H1 (cell line): ENCODE measurements around the gene SNX21. TPM values are rescaled to one million over a fixed set of nuclear protein-coding genes. Genes with fewer than 3 reads are reported as not detected.

Source experiments
- CTCF ChIA-PET: fragments of 300-600 bp; sonication (Branson Sonifier 250); formaldehyde crosslinking; loops from one replicate; lab custom pipeline; 2021; ENCODE audit not compliant: partially characterized antibody; lab: Charles Lee
- POLR2A ChIA-PET: fragments of 300-600 bp; sonication (Branson Sonifier 250); formaldehyde crosslinking; loops from one replicate; lab custom pipeline; 2021; ENCODE audit warnings: inconsistent platforms; ENCODE audit not compliant: partially characterized antibody; lab: Charles Lee
- DNase-seq, 2 experiments: peaks; one replicate each; pipeline versions ENCODE4 v3.0.0 to v3.0.0-alpha.2; 2010 to 2022; ENCODE audit warnings: low spot score in 2 of 2, low read depth in 1 of 2, mixed read lengths in 1 of 2
- FAIRE-seq: peaks from 2 replicates; lab custom pipeline; 2011; peaks lifted over from hg19 to GRCh38; lab: Jason Lieb, UNC
- H2AFZ ChIP-seq: 2 replicates; pipeline ENCODE4 v1.8.1; 2012; ENCODE audit warnings: low read length, inconsistent platforms
- H2AK5ac ChIP-seq: 2 replicates; pipeline ENCODE4 v1.6.1; 2013; ENCODE audit warnings: low read depth, low read length
- H2BK120ac ChIP-seq: replicated peaks from 2 replicates; pipeline ENCODE3; 2013; ENCODE audit warnings: low read depth, low read length, inconsistent platforms
- H2BK12ac ChIP-seq: 2 replicates; pipeline ENCODE4 v1.6.1; 2013; ENCODE audit warnings: low read depth, low read length
- H2BK15ac ChIP-seq: 2 replicates; pipeline ENCODE4 v1.6.1; 2013; ENCODE audit warnings: low read length
- H2BK20ac ChIP-seq: 2 replicates; pipeline ENCODE4 v1.6.1; 2013; ENCODE audit warnings: low read length
- H2BK5ac ChIP-seq: 2 replicates; pipeline ENCODE4 v1.6.1; 2013; ENCODE audit warnings: low read depth, low read length
- H3K14ac ChIP-seq: 2 replicates; pipeline ENCODE4 v1.6.1; 2013; ENCODE audit warnings: inconsistent platforms; ENCODE audit not compliant: insufficient read length
- H3K18ac ChIP-seq: 2 replicates; pipeline ENCODE4 v1.6.1; 2013; ENCODE audit warnings: low read length; ENCODE audit errors: extremely low read depth
- H3K23ac ChIP-seq: 2 replicates; pipeline ENCODE4 v1.6.1; 2013; ENCODE audit warnings: inconsistent platforms; ENCODE audit not compliant: insufficient read length
- H3K23me2 ChIP-seq: 2 replicates; pipeline ENCODE4 v1.6.1; 2013; ENCODE audit warnings: low read depth, low read length
- H3K27ac ChIP-seq: 2 replicates; pipeline ENCODE4 v1.6.1; 2011; ENCODE audit warnings: low read depth, low read length, inconsistent platforms
- H3K27me3 ChIP-seq, 4 experiments: replicated peaks in 1 of 4; 1 replicate in 1 of 4; 2 replicates in 3 of 4; pipeline versions ENCODE4 v1.6.1 to v1.8.1; 2011 to 2013; ENCODE audit warnings: low read length in 3 of 4, mild to moderate bottlenecking in 3 of 4, inconsistent platforms in 2 of 4, mixed read lengths in 2 of 4, moderate library complexity in 1 of 4; ENCODE audit not compliant: control insufficient read depth in 3 of 4, insufficient read depth in 3 of 4; ENCODE audit errors: extremely low read depth in 1 of 4
- H3K36me3 ChIP-seq, 4 experiments: 2 replicates each; pipeline versions ENCODE4 v1.6.1 to v1.8.1; 2011 to 2013; ENCODE audit warnings: mild to moderate bottlenecking in 4 of 4, low read length in 3 of 4, moderate library complexity in 2 of 4, control low read depth in 1 of 4, inconsistent platforms in 1 of 4; ENCODE audit not compliant: insufficient read depth in 4 of 4, control insufficient read depth in 2 of 4
- H3K4ac ChIP-seq: replicated peaks from 2 replicates; pipeline ENCODE3; 2013; ENCODE audit warnings: low read length, low read depth, mixed read lengths, inconsistent platforms; ENCODE audit not compliant: insufficient read length
- H3K4me1 ChIP-seq, 4 experiments: replicated peaks in 1 of 4; 1 replicate in 1 of 4; 2 replicates in 3 of 4; pipeline versions ENCODE4 v1.6.1 to v1.8.1; 2011 to 2013; ENCODE audit warnings: low read length in 3 of 4, inconsistent platforms in 2 of 4, mixed read lengths in 1 of 4; ENCODE audit not compliant: insufficient read depth in 4 of 4, control insufficient read depth in 3 of 4
- H3K4me2 ChIP-seq, 2 experiments: 2 replicates each; pipeline versions ENCODE4 v1.6.1 to v1.8.1; 2011 to 2013; ENCODE audit warnings: low read depth in 2 of 2, low read length in 2 of 2, control low read depth in 1 of 2, inconsistent platforms in 1 of 2, mild to moderate bottlenecking in 1 of 2; ENCODE audit not compliant: insufficient read depth in 1 of 2
- H3K4me3 ChIP-seq, 4 experiments: fragments of 200-600, 300-600 bp in 1 of 4; sonication (generic), shearing (Covaris generic), sonication (Bioruptor Twin) in 1 of 4; 2 replicates each; pipeline versions ENCODE4 v1.5.1 to v1.8.1; 2011 to 2016; ENCODE audit warnings: low read length in 4 of 4, low read depth in 3 of 4, control low read depth in 2 of 4, inconsistent platforms in 2 of 4, mild to moderate bottlenecking in 2 of 4, mixed read lengths in 1 of 4, moderate library complexity in 1 of 4; ENCODE audit not compliant: insufficient read depth in 2 of 4; ENCODE audit errors: extremely low read depth in 1 of 4
- H3K56ac ChIP-seq: replicated peaks from 2 replicates; pipeline ENCODE3; 2013; ENCODE audit warnings: low read depth, mild to moderate bottlenecking, mixed read lengths, low read length, inconsistent platforms; ENCODE audit not compliant: insufficient read length
- H3K79me1 ChIP-seq: 2 replicates; pipeline ENCODE4 v1.6.1; 2013; ENCODE audit warnings: low read depth, low read length, control low read depth
- H3K79me2 ChIP-seq, 2 experiments: 2 replicates each; pipeline versions ENCODE4 v1.6.1 to v1.8.1; 2012 to 2013; ENCODE audit warnings: low read length in 2 of 2, mild to moderate bottlenecking in 2 of 2, inconsistent platforms in 1 of 2; ENCODE audit not compliant: insufficient read depth in 2 of 2, control insufficient read depth in 1 of 2
- H3K9ac ChIP-seq, 4 experiments: replicated peaks in 1 of 4; 1 replicate in 1 of 4; 2 replicates in 3 of 4; pipeline versions ENCODE4 v1.6.1 to v1.8.1; 2011 to 2013; ENCODE audit warnings: low read depth in 3 of 4, low read length in 3 of 4, control low read depth in 2 of 4, mild to moderate bottlenecking in 2 of 4, moderate library complexity in 2 of 4, inconsistent platforms in 1 of 4; ENCODE audit errors: extremely low read depth in 1 of 4
- H3K9me3 ChIP-seq, 2 experiments: 2 replicates each; pipeline versions ENCODE4 v1.6.1 to v1.8.1; 2012 to 2013; ENCODE audit warnings: mild to moderate bottlenecking in 2 of 2, moderate library complexity in 2 of 2, control low read depth in 1 of 2, inconsistent platforms in 1 of 2, low read depth in 1 of 2, low read length in 1 of 2, mixed read lengths in 1 of 2; ENCODE audit not compliant: insufficient read depth in 2 of 2
- H4K20me1 ChIP-seq, 2 experiments: replicated peaks in 1 of 2; 2 replicates each; pipeline versions ENCODE3 to v1.8.1; 2011 to 2013; ENCODE audit warnings: inconsistent platforms in 2 of 2, low read length in 2 of 2, mild to moderate bottlenecking in 1 of 2; ENCODE audit not compliant: insufficient read depth in 2 of 2, control insufficient read depth in 1 of 2
- H4K5ac ChIP-seq: 2 replicates; pipeline ENCODE4 v1.6.1; 2013; ENCODE audit warnings: low read length, low read depth, mixed read lengths, inconsistent platforms; ENCODE audit not compliant: insufficient read length
- H4K8ac ChIP-seq: 2 replicates; pipeline ENCODE4 v1.8.0; 2013; ENCODE audit warnings: mild to moderate bottlenecking, moderate library complexity, low read length, inconsistent platforms; ENCODE audit not compliant: insufficient read depth; ENCODE audit errors: extremely low read depth
- H4K91ac ChIP-seq: replicated peaks from 2 replicates; pipeline ENCODE3; 2013; ENCODE audit warnings: low read length, mixed read lengths, inconsistent platforms; ENCODE audit not compliant: insufficient read length
- CTBP2 ChIP-seq: IDR thresholded peaks from 2 replicates; pipeline ENCODE4 v1.7.0; 2011; ENCODE audit warnings: borderline replicate concordance, mild to moderate bottlenecking, moderate library complexity, mixed read lengths, low read length; ENCODE audit not compliant: insufficient read depth, insufficient read length
- EGR1 ChIP-seq: IDR thresholded peaks from 2 replicates; pipeline ENCODE4 v1.6.1; 2011; ENCODE audit warnings: low read depth, low read length, borderline replicate concordance
- POU5F1 ChIP-seq: IDR thresholded peaks from 2 replicates; pipeline ENCODE4 v1.6.1; 2011; ENCODE audit warnings: low read depth, mild to moderate bottlenecking, low read length, moderate library complexity
- TCF12 ChIP-seq: IDR thresholded peaks from 2 replicates; pipeline ENCODE4 v1.6.1; 2011; ENCODE audit warnings: low read depth, mild to moderate bottlenecking, low read length
- WGBS, 2 experiments: shearing (Covaris generic) in 1 of 2; methylation state at CpG; one replicate each; pipeline versions ENCODE4 v1.1.6 to v1.1.7; 2013 to 2015; ENCODE audit warnings: low lambda C conversion rate in 2 of 2, mixed read lengths in 2 of 2, inconsistent platforms in 1 of 2, low coverage in 1 of 2, missing lambda C conversion rate in 1 of 2; ENCODE audit not compliant: insufficient replicate concordance in 2 of 2, insufficient coverage in 1 of 2, insufficient read length in 1 of 2; ENCODE audit errors: extremely low coverage in 1 of 2, missing lambda C conversion rate in 1 of 2; 5-methylcytosine and 5-hydroxymethylcytosine counted together
- polyA plus RNA-seq, 7 experiments: library from polyadenylated mRNA; depleted of rRNA in 3 of 7; stranded (reverse) in 5 of 7; unstranded in 2 of 7; fragments of >200 nt in 5 of 7; fragments of 200-250 nt in 2 of 7; gene quantifications; 1 replicate in 5 of 7; 2 replicates in 1 of 7; 4 replicates in 1 of 7; pipeline versions ENCODE4 v1.2.1 to v1.2.3, GENCODE V29; 2011 to 2013; ENCODE audit warnings: missing spikeins in 2 of 7, mixed read lengths in 2 of 7
- total RNA-seq: library from RNA; stranded (reverse); fragmentation: NEBNext Ultra II Directional; extraction: Animal tissue kit (Norgen Biotek cat#: 25700); gene quantifications from 2 replicates; pipeline ENCODE4 v1.2.1, GENCODE V29; 2021

SNX21 gene
- total and polyA plus RNA-seq, 2 of the 8 experiments (the other 6 are each of a cell fraction or from before 2014, with no cell fraction given), result 15.8 to 16.8 TPM

- no peak overlapping the region for H3K18ac ChIP-seq
- H3K79me2 ChIP-seq, result peaks cover 0 to 16% of the 10 kb centered on the region in 2 experiments; a peak in 1 of 4 replicates
- H3K4me3 ChIP-seq, result no peak overlapping the region
- no peak overlapping the region for H2BK5ac ChIP-seq
- H3K4me2 ChIP-seq, result no peak overlapping the region
- H4K5ac ChIP-seq, result no peak overlapping the region
- H2BK15ac ChIP-seq, result no peak overlapping the region
- H3K56ac ChIP-seq, result no peak overlapping the region
- no peaks in the 10 kb centered on the region for H3K4me1 ChIP-seq
- no peak overlapping the region for H4K91ac ChIP-seq
- peaks cover 0 to 2% of the 10 kb centered on the region in 2 experiments for H4K20me1 ChIP-seq
- ChIA-PET CTCF (interaction anchor here (1.0 to 1.1 kb wide), 3 partner anchors 11 to 15 kb away, joined by 3 to 5 read pairs (median 4); no protein-coding TSS in a partner anchor), POLR2A (interaction anchor here (0.9 to 1.3 kb wide), 4 partner anchors 10 to 64 kb away, joined by 3 to 5 read pairs (median 3); no protein-coding TSS in a partner anchor)
- peaks cover 5% of the 10 kb centered on the region for H3K23me2 ChIP-seq
- no peak overlapping the region for H4K8ac ChIP-seq
- no peak overlapping the region for H2AK5ac ChIP-seq
- no peak overlapping the region for H2BK20ac ChIP-seq
- FAIRE-seq, result no peak
- WGBS, 2 experiments, result 95% methylated on average over 13 of the region's 13 CpGs; no CpG with 5 or more reads in 1 of the 2 experiments
- no peak overlapping the region for H3K4ac ChIP-seq
- H3K79me1 ChIP-seq, result no peaks in the 10 kb centered on the region
- no peak overlapping the region; a peak in 1 of 7 replicates for H3K9ac ChIP-seq
- no peaks in the 10 kb centered on the region for H3K27me3 ChIP-seq
- peaks cover 8 to 18% (median 13%) of the 10 kb centered on the region in 4 experiments; a peak in 7 of 8 replicates for H3K36me3 ChIP-seq
- no peaks in the 10 kb centered on the region for H3K9me3 ChIP-seq
- H2BK12ac ChIP-seq, result no peak overlapping the region
- no peak overlapping the region for H2AFZ ChIP-seq
- H3K27ac ChIP-seq, result no peak overlapping the region
- TF ChIP-seq CTBP2, result no peak
- TF ChIP-seq POU5F1, result no peak
- no peak for TF ChIP-seq EGR1
- TF ChIP-seq TCF12, result no peak
- H3K23ac ChIP-seq, result no peak overlapping the region
- no peak overlapping the region for H3K14ac ChIP-seq
- no peak overlapping the region for H2BK120ac ChIP-seq
- no peak for DNase-seq
Measured at GRCh38 chr20:45878076-45878761, 44.6 kb downstream of the SNX21 start.
